GM21381 (cell line): Measurements from ENCODE around the gene SON.
"Not testable (repeated sequence)": the region's sequence is repeated elsewhere in the genome, so short reads cannot be mapped to it uniquely, and the experiment has no call there.

Experiments used
- ATAC-seq: cut with Tn5 transposase; IDR thresholded peaks from one replicate; pipeline ENCODE4 v1.9.1; 2021; ENCODE audit warnings: mild to moderate bottlenecking, moderate library complexity; ENCODE audit not compliant: unreplicated experiment

SON gene, protein sequence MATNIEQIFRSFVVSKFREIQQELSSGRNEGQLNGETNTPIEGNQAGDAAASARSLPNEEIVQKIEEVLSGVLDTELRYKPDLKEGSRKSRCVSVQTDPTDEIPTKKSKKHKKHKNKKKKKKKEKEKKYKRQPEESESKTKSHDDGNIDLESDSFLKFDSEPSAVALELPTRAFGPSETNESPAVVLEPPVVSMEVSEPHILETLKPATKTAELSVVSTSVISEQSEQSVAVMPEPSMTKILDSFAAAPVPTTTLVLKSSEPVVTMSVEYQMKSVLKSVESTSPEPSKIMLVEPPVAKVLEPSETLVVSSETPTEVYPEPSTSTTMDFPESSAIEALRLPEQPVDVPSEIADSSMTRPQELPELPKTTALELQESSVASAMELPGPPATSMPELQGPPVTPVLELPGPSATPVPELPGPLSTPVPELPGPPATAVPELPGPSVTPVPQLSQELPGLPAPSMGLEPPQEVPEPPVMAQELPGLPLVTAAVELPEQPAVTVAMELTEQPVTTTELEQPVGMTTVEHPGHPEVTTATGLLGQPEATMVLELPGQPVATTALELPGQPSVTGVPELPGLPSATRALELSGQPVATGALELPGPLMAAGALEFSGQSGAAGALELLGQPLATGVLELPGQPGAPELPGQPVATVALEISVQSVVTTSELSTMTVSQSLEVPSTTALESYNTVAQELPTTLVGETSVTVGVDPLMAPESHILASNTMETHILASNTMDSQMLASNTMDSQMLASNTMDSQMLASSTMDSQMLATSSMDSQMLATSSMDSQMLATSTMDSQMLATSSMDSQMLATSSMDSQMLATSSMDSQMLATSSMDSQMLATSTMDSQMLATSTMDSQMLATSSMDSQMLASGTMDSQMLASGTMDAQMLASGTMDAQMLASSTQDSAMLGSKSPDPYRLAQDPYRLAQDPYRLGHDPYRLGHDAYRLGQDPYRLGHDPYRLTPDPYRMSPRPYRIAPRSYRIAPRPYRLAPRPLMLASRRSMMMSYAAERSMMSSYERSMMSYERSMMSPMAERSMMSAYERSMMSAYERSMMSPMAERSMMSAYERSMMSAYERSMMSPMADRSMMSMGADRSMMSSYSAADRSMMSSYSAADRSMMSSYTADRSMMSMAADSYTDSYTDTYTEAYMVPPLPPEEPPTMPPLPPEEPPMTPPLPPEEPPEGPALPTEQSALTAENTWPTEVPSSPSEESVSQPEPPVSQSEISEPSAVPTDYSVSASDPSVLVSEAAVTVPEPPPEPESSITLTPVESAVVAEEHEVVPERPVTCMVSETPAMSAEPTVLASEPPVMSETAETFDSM (N-terminal part only)

DNA sequence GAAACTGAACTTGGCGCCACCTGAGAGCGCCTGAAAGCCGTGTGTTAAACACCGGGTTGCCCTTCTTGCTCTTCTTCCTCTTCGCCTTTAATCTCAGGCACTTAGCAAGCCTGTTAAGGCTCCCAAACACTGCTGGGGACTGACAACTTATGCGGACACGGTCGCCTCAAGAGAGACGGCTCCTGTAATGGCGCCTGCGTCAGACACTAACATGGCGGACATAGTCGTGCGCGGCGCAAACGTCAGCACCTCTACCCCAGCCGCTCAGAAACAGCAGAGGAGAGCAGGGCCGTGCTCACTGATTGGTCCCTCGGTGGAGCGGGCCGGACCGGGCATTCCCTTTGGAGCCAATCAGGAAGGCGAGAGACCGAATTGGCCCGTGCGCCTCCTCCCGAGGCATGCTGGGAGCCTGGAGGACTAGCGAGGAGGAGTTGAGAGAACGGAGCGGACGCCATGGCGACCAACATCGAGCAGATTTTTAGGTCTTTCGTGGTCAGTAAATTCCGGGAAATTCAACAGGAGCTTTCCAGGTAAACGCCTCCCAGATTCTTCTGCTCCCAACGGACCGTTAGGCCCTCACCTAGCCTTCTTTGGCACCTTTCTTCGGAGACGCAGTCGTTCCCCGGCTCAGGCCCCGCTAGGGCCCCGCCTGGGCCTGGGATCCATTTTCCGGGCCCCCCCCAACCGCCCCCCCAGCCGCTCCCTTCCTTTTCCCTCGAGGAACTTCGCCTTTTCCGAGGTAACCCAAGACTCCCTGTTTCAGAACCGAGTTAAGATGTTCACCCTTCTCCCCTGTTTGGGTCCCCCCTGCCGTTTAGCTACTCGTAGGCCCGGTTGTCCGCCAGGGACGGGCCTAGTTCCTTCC, at the start of gene SON:
Gene SON (plus strand): TSS at position 399 of the 865 bp plus-strand sequence. CDS start 55 bp downstream, at position 454.
- peak; percentile 90 for ATAC-seq

GRCh38 chr21:33493756-33494155, 49.1 kb upstream of the SON start:
- no peak for ATAC-seq

DNA sequence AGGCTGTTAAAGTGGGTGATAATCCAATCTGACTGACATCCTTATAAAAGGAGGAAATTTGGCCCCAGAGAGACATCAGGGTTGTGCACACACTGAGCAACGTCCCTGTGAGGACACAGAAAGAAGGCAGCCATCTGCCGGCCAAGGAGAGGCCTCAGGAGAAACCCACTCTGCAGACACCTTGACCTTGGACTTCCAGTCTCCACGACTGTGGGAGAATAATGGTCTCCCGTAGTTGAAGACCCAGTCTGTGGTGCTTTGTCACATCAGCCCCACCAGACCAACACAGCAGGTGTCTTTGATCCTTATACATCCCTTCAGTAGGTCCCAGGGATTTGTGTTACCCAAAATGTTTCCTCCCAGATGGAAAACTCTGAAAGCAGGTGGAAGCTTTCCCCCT, 47.1 kb upstream of the SON start:
- no peak for ATAC-seq

DNA sequence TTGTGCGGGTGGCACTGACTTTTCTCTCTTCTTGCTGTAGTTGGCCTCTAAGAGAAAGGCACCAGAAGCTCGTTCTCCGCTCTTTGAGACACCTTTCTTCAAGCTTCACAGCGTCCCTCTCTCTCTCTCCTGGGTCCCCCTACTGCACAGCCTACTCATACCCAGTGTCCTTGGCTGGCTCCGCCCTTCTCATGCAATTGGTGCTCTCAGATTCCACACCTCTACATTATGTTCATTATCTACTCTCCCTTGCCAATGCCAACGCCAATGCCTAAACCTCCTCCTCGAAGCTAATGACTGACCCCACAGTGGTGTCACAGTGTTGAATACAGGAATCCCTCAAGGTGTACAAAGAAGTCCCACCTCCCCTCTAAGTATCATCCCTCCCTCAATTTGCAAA, 46.5 kb upstream of the SON start:
- no peak for ATAC-seq

DNA sequence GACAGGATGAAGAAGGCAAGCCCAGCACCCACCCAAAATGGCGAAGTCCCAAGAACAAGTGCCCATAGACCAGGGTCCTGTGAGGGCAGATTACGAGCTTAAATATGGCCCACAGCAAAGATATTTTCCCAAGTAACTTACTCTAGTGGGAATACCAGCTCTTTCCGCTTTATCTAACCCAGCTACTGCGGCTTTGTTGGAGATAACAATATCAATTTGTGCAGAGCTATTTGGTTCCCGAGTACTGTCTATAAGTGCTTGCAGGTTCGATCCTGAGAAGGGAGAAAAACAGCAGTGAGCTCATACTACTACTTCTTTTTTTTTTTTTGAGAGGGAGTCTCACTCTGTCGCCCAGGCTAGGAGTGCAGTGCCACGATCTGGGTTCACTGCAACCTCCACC, 37.0 kb upstream of the SON start:
- no peak for ATAC-seq

DNA sequence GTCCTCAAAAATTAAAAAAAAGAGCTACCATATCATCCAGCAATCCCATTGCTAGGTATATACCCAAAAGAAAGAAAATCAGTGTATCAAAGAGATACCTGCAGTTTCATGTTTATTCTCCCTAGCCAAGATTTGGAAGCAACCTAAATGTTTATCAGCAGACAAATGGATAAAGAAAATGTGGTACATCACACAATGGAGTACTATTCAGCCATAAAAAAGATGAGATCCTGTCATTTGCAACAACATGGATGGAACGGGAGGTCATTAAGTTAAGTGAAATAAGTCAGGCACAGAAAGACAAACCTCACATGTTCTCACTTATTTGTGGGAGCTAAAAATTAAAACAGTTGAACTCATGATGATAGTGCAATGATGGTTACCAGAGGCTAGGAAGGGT, 35.8 kb upstream of the SON start:
- not testable (repeated sequence) for ATAC-seq

DNA sequence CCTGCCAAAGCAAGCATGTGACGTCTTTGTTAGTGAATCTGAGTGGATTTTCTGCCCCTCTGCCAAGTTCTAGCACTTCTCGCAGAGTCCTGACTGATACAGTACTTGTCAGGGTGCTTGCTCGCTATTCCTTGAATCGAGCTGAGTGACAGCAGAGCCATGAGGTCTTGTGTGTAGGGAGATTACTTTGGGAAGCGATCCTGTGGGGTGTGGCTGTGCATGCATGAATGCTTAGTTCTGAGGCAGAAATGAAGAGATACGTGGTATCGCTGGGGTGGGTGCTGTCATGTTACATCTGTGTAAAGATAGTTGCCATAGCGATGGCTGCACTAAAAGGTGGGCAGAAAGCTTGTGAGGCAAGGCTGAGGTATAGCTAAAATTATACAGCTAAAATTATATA, 32.0 kb upstream of the SON start:
- ATAC-seq = no peak

- no peak for ATAC-seq
Measured at GRCh38 chr21:33511639-33512038, 31.2 kb upstream of the SON start.

DNA sequence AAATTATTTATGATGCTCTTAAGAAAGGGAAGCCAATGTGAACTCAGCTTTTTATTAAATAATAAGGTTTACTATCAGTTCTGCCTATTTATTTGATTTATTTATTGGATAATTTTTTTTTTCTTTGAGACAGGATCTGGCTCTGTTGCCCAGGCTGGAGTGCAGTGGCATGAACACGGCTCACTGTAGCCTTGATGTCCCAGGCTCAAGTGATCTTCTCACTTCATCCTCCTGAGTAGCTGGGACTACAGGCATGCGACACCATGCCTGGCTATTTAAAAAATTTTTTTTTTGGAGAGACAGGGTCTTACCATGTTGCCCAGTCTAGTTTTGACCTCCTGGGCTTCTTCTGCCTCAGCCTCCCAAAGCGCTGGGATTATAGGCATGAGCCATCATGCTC, 30.4 kb upstream of the SON start:
- no peak for ATAC-seq

GRCh38 chr21:33514229-33514628, 28.6 kb upstream of the SON start:
- ATAC-seq = no peak

GRCh38 chr21:33518899-33519298, 23.9 kb upstream of the SON start:
- no peak for ATAC-seq

DNA sequence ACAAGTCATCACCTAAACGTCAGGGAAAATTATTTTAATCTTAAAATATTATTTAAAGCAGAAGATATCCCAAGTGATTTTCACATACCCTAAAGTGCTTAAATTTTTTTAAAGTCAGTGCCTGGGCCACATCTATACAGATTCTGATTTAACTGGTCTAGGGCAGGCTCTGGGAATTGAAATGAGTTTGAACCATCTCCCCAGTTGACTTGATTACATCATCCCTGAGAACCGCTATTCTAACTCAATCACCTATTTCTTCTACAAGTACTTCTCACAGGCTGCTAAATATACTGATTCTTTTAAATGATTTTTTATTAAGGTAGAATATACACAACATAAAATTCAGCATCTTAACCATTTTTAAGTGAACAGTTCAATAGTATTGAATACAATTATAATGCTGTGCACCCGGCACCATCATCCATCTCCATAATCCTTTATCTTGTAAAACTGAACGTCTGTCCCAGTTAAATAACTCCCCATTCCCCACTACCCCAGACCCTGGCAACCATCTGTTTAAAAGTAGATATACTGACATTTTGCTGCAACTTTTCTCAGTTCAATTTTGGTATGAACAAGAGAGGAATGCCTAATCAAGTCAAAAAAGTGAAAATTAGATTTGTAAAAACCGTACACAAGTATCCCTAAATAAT, 20.4 kb upstream of the SON start:
- no peak for ATAC-seq

GRCh38 chr21:33522953-33523349, 19.9 kb upstream of the SON start:
- ATAC-seq = no peak

DNA sequence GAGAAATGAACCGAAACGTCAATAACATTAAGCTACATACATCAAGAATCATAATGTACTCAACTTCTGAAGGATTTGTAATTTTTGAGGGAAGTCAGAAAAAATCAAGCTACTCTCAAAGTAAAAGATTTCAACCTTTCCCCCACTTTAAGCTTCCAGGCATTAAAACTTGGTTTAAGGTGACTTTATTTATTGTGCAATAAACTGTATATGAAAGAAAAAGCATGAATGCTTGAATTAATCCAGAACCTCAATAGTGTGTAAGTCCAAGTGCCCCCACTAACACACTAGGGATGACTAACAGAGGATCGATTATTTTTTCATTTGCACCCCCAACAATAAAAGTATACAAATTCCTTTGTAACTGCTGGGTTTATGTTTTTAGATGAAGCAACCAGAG, 11.8 kb upstream of the SON start:
- ATAC-seq = no peak

DNA sequence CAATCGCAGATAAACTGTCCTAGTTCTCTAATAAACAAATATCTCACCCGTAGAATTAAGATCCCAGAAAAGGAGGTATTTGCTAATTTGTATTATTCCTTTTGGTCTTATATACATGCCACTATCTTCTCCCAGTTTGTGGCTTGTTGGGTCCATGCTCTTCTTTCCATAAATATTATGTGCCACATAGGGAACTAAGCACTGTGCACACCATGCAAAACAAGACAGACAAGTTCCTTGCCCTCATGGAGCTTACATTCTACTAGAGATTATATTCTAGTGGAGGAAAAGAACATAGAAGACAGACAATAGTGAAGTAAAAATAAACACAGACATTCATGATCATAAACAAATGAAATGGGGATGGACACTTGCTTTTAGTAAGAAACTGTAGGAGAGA, 5.6 kb upstream of the SON start:
- ATAC-seq = no peak

- no peak for ATAC-seq
Measured at GRCh38 chr21:33539616-33540015, 3.2 kb upstream of the SON start.

GRCh38 chr21:33540711-33541104, 2.1 kb upstream of the SON start:
- no peak for ATAC-seq

DNA sequence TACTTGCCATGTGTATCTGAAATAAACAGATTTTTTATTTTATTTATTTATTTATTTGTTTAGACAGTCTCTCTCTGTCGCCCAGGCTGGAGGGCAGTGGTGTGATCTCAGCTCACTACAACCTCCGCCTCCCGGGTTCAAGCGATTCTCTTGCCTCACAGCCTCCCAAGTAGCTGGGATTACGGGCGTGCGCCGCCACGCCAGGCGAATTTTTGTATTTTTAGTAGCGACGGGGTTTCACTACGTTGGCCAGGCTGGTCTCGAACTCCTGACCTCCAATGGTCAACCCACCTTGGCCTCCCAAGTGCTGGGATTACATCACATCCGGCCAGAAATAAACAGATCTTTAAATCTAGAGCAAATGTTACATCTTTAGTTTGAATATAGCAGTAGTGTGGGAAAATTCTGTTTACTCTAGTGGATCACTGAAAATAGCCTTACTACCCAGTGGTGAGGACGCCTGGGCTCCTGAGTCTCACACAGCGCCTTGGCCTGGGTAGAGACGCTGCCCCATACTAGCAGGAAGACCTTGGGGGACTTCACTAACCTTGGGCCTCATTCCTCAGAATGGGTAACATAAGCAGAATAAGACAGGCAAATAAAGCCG, 1.6 kb upstream of the SON start:
- ATAC-seq = no peak
